T-cell (primary cell): ENCODE measurements around the gene GNAI1. TPM values are rescaled to one million over a fixed set of nuclear protein-coding genes. Genes with fewer than 3 reads are reported as not detected.

ENCODE experiments used
- ATAC-seq, 4 experiments: fragments of 200-7000 bp in 3 of 4; fragments of 150-1000 bp in 1 of 4; cut with Tn5 transposase; replicated peaks in 1 of 4; 1 replicate in 3 of 4; 2 replicates in 1 of 4; pipeline ENCODE4 v1.10.0; 2021; ENCODE audit warnings: moderate library complexity in 3 of 4, mild to moderate bottlenecking in 2 of 4, moderate number of reproducible peaks in 1 of 4
- CTCF ChIA-PET, 2 donors: fragments of 300-600 bp; sonication (Branson Sonifier 250); formaldehyde crosslinking; loops; one replicate each; lab custom pipeline; 2022; ENCODE audit warnings: antibody characterized with exemption in 2 of 2; lab: Charles Lee
- POLR2A ChIA-PET, 2 donors: fragments of 300-600 bp; sonication (Branson Sonifier 250); formaldehyde crosslinking; loops; one replicate each; lab custom pipeline; 2022; ENCODE audit warnings: antibody characterized with exemption in 2 of 2; lab: Charles Lee
- DNase-seq, 35 experiments: peaks; one replicate each; pipeline versions ENCODE4 v3.0.0 to v3.0.0-alpha.2; 2013 to 2023
- H3K27ac ChIP-seq: one replicate; pipeline ENCODE4 v1.5.1; 2013; ENCODE audit warnings: low read length
- H3K27me3 ChIP-seq, 2 experiments: replicated peaks in 1 of 2; 1 replicate in 1 of 2; 2 replicates in 1 of 2; pipeline versions ENCODE4 v1.6.1 to v1.7.0; 2013; ENCODE audit warnings: low read length in 1 of 2, mixed read lengths in 1 of 2; ENCODE audit not compliant: control insufficient read depth in 2 of 2, insufficient read depth in 2 of 2; ENCODE audit errors: extremely low read depth in 1 of 2
- H3K36me3 ChIP-seq, 2 donors: 1 replicate in 1 of 2; 2 replicates in 1 of 2; pipeline versions ENCODE4 v1.6.1 to v1.7.0; 2013; ENCODE audit warnings: low read length in 1 of 2; ENCODE audit not compliant: control insufficient read depth in 2 of 2, insufficient read depth in 1 of 2; ENCODE audit errors: extremely low read depth in 1 of 2
- H3K4me1 ChIP-seq, 2 experiments: 1 replicate in 1 of 2; 2 replicates in 1 of 2; pipeline versions ENCODE4 v1.6.1 to v1.7.0; 2013; ENCODE audit warnings: low read length in 2 of 2, mixed read lengths in 1 of 2; ENCODE audit not compliant: insufficient read depth in 2 of 2, control insufficient read depth in 1 of 2; ENCODE audit errors: extremely low read depth in 1 of 2
- H3K4me3 ChIP-seq, 2 donors: 1 replicate in 1 of 2; 2 replicates in 1 of 2; pipeline versions ENCODE4 v1.5.1 to v1.7.0; 2013; ENCODE audit warnings: mild to moderate bottlenecking in 2 of 2, low read length in 1 of 2, moderate library complexity in 1 of 2; ENCODE audit not compliant: control insufficient read depth in 1 of 2; ENCODE audit errors: extremely low read depth in 1 of 2
- H3K9me3 ChIP-seq: 2 replicates; pipeline ENCODE4 v1.7.0; 2013
- H3K27ac Mint-ChIP-seq, 2 donors: one replicate each; pipeline ENCODE4 v1.8.0; 2020 to 2021; ENCODE audit warnings: mild to moderate bottlenecking in 2 of 2, mixed read lengths in 2 of 2
- H3K27me3 Mint-ChIP-seq, 2 donors: one replicate each; pipeline ENCODE4 v1.8.0; 2021 to 2022; ENCODE audit warnings: mixed read lengths in 2 of 2
- H3K36me3 Mint-ChIP-seq: one replicate; pipeline ENCODE4 v1.8.0; 2021; ENCODE audit warnings: mixed read lengths
- H3K4me1 Mint-ChIP-seq, 3 donors: one replicate each; pipeline ENCODE4 v1.8.0; 2020 to 2022; ENCODE audit warnings: mixed read lengths in 3 of 3, mild to moderate bottlenecking in 1 of 3
- H3K4me3 Mint-ChIP-seq, 3 donors: one replicate each; pipeline ENCODE4 v1.8.0; 2020 to 2022; ENCODE audit warnings: mild to moderate bottlenecking in 3 of 3, mixed read lengths in 3 of 3, moderate library complexity in 3 of 3
- H3K9me3 Mint-ChIP-seq, 3 donors: one replicate each; pipeline ENCODE4 v1.8.0; 2020 to 2022; ENCODE audit warnings: mixed read lengths in 3 of 3
- WGBS: methylation state at CpG from one replicate; pipeline ENCODE4 v1.1.5; 2013; ENCODE audit warnings: missing lambda C conversion rate; ENCODE audit not compliant: insufficient coverage; 5-methylcytosine and 5-hydroxymethylcytosine counted together
- total RNA-seq, 35 experiments: library from RNA in 6 of 35; stranded (reverse) in 6 of 35; fragments of 120-200 nt in 1 of 35; gene quantifications; one replicate each; pipeline versions ENCODE4 v1.2.1 to v1.2.4 and lab custom pipeline; 2013 to 2026

GNAI1 gene
- total RNA-seq, 5 donors from 2014 or later (not counting 1 experiment from before 2014, with no cell fraction given) = 0.79 to 3.3 (median 1.4) TPM

GRCh38 chr7:80107278-80107677, 27.4 kb upstream of the GNAI1 start:
- H3K4me1 ChIP-seq = peaks cover 0 to 21% of the 10 kb centered on the region in 2 experiments
- ATAC-seq = peak; percentile 48 to 94 (median 55)
- H3K36me3 ChIP-seq = no peaks in the 10 kb centered on the region
- no peaks in the 10 kb centered on the region for H3K9me3 ChIP-seq
- CTCF ChIA-PET = no interaction called here
- Mint-ChIP-seq H3K4me3 (peak overlapping the region in 1 of 3 donors; percentile 9), H3K4me1 (peaks cover 11 to 27% (median 22%) of the 10 kb centered on the region in 3 donors), H3K27me3 (no peaks in the 10 kb centered on the region), H3K9me3 (peaks cover 0 to 4% (median 0%) of the 10 kb centered on the region in 3 donors), H3K36me3 (no peaks in the 10 kb centered on the region), H3K27ac (peak overlapping the region in 1 of 2 donors; percentile 2)
- H3K4me3 ChIP-seq = no peak overlapping the region
- H3K27me3 ChIP-seq = no peaks in the 10 kb centered on the region
- no peak overlapping the region for H3K27ac ChIP-seq
- no CpG with 5 or more reads among the region's 1 CpG for WGBS
- POLR2A ChIA-PET = no interaction called here
- DNase-seq = peak in 1 of 35 experiments; percentile 2

- Histone ChIP-seq H3K27ac (no peak overlapping the region), H3K36me3 (no peaks in the 10 kb centered on the region), H3K9me3 (no peaks in the 10 kb centered on the region), H3K4me1 (peaks cover 0 to 21% of the 10 kb centered on the region in 2 experiments), H3K4me3 (no peak overlapping the region), H3K27me3 (no peaks in the 10 kb centered on the region)
- H3K9me3 Mint-ChIP-seq = no peaks in the 10 kb centered on the region
- 82% methylated on average over 2 of the region's 5 CpGs for WGBS
- no peak overlapping the region for H3K4me3 Mint-ChIP-seq
- no peak for DNase-seq
- no peak overlapping the region for H3K27ac Mint-ChIP-seq
- ChIA-PET CTCF (interaction anchor here in 1 of 2 donors (0.6 to 0.7 kb wide), 2 partner anchors 53 to 146 kb away, joined by 4 to 9 read pairs; no protein-coding TSS in a partner anchor), POLR2A (no interaction called here)
- H3K4me1 Mint-ChIP-seq = peaks cover 11 to 23% (median 20%) of the 10 kb centered on the region in 3 donors
- H3K36me3 Mint-ChIP-seq = no peaks in the 10 kb centered on the region
- no peak for ATAC-seq
- no peaks in the 10 kb centered on the region for H3K27me3 Mint-ChIP-seq
Observed at GRCh38 chr7:80110376-80110775, 24.3 kb upstream of the GNAI1 start.

GRCh38 chr7:80114159-80114558, 20.5 kb upstream of the GNAI1 start:
- ATAC-seq (no peak), DNase-seq (no peak)
- Mint-ChIP-seq H3K9me3 (no peaks in the 10 kb centered on the region), H3K27me3 (no peaks in the 10 kb centered on the region), H3K4me3 (no peak overlapping the region), H3K4me1 (no peaks in the 10 kb centered on the region), H3K36me3 (no peaks in the 10 kb centered on the region), H3K27ac (no peak overlapping the region)
- Histone ChIP-seq H3K27ac (no peak overlapping the region), H3K36me3 (no peaks in the 10 kb centered on the region), H3K9me3 (no peaks in the 10 kb centered on the region), H3K27me3 (no peaks in the 10 kb centered on the region), H3K4me1 (no peaks in the 10 kb centered on the region), H3K4me3 (no peak overlapping the region)
- WGBS = 79% methylated on average over 3 of the region's 4 CpGs
- ChIA-PET POLR2A (interaction anchor here in 1 of 2 donors (0.5 kb wide), 1 partner anchor 674 kb away, joined by 3 read pairs; no protein-coding TSS in a partner anchor), CTCF (no interaction called here)

- Histone ChIP-seq H3K4me1 (peaks cover 0 to 3% of the 10 kb centered on the region in 2 experiments), H3K36me3 (no peaks in the 10 kb centered on the region), H3K4me3 (no peak overlapping the region), H3K27me3 (no peaks in the 10 kb centered on the region), H3K9me3 (no peaks in the 10 kb centered on the region), H3K27ac (no peak overlapping the region)
- ChIA-PET CTCF (no interaction called here), POLR2A (no interaction called here)
- Mint-ChIP-seq H3K4me1 (peaks cover 0 to 6% (median 0%) of the 10 kb centered on the region in 3 donors), H3K27me3 (no peaks in the 10 kb centered on the region), H3K4me3 (no peak overlapping the region), H3K36me3 (no peaks in the 10 kb centered on the region), H3K27ac (no peak overlapping the region), H3K9me3 (peaks cover 0 to 3% (median 0%) of the 10 kb centered on the region in 3 donors)
- WGBS = no CpG with 5 or more reads among the region's 4 CpGs
- no peak for DNase-seq
- ATAC-seq = no peak
Observed at GRCh38 chr7:80124526-80125264, 9.9 kb upstream of the GNAI1 start.

- 57% methylated on average over 1 of the region's 1 CpG for WGBS
- H3K27me3 Mint-ChIP-seq = no peaks in the 10 kb centered on the region
- peaks cover 0 to 3% (median 0%) of the 10 kb centered on the region in 3 donors for H3K9me3 Mint-ChIP-seq
- H3K4me3 Mint-ChIP-seq = no peak overlapping the region
- ChIA-PET POLR2A (no interaction called here), CTCF (interaction anchor here in 1 of 2 donors (0.8 kb wide), 1 partner anchor 30 kb away, joined by 4 read pairs; no protein-coding TSS in a partner anchor)
- Histone ChIP-seq H3K9me3 (no peaks in the 10 kb centered on the region), H3K4me3 (no peak overlapping the region), H3K27ac (no peak overlapping the region), H3K36me3 (no peaks in the 10 kb centered on the region), H3K27me3 (no peaks in the 10 kb centered on the region), H3K4me1 (peaks cover 0 to 3% of the 10 kb centered on the region in 2 experiments)
- no peaks in the 10 kb centered on the region for H3K36me3 Mint-ChIP-seq
- ATAC-seq (no peak), DNase-seq (no peak)
- H3K27ac Mint-ChIP-seq = no peak overlapping the region
- H3K4me1 Mint-ChIP-seq = peaks cover 0 to 6% (median 0%) of the 10 kb centered on the region in 3 donors
Observed at GRCh38 chr7:80127412-80128160, 7.0 kb upstream of the GNAI1 start.

- no peak overlapping the region for H3K27ac Mint-ChIP-seq
- ATAC-seq (no peak), DNase-seq (peak in 2 of 35 experiments; percentile 7 to 35)
- H3K4me1 Mint-ChIP-seq = peaks cover 2 to 11% (median 7%) of the 10 kb centered on the region in 3 donors
- peaks cover 0 to 3% (median 0%) of the 10 kb centered on the region in 3 donors for H3K9me3 Mint-ChIP-seq
- peaks cover 0 to 4% of the 10 kb centered on the region in 2 experiments for H3K4me1 ChIP-seq
- no peak overlapping the region for H3K27ac ChIP-seq
- H3K4me3 ChIP-seq = no peak overlapping the region
- peaks cover 0 to 12% of the 10 kb centered on the region in 2 donors for H3K27me3 Mint-ChIP-seq
- H3K36me3 Mint-ChIP-seq = no peaks in the 10 kb centered on the region
- no peaks in the 10 kb centered on the region for H3K36me3 ChIP-seq
- ChIA-PET POLR2A (no interaction called here), CTCF (no interaction called here)
- 33% methylated on average over 1 of the region's 3 CpGs for WGBS
- no peaks in the 10 kb centered on the region for H3K27me3 ChIP-seq
- H3K4me3 Mint-ChIP-seq = no peak overlapping the region
- H3K9me3 ChIP-seq = no peaks in the 10 kb centered on the region
Observed at GRCh38 chr7:80128918-80129317, 5.7 kb upstream of the GNAI1 start.
